ENCODE results near the gene PEX14.

PEX14 gene

DNA sequence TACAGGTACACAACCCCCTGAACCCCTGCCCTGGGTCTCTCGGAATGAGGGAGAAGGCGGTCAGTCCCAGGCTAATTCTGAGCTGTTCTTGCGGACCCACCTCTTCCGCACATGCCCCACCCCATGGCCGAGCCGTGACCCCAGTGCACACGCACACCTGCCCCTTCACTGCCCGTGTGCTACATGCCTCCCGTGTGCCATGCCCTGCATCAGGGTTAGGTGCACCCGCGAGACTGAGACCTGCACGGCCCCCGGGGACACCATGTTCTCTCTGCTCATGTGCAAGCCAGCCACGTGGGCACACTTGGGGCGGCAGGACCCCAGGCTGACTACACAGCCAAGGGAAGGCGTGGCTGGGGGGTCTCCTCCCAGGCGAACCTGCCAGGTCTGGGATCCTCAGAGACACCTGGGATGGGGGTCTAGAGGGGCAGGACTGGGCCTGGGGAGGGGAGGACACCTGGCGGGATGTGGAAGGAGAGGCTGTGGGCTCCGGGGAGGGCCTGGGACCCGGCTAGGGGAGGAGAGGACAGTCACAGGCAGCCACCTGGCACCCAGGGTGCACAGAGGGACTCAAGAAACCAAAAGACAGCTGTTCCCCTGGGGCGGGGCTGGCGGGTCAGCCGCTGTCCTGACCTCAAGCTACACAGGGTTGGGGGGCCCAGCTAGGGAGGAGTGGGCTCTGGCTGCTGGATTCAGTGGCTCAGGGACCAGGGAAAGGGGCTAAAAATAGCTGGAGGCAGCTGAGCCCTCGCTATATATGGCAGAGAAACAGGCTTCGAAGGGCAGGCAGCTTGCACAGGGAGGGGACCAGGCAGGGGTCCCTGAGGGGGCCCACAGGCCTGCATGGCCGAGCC is 188.3 kb downstream of the PEX14 start:
- no peak for DNase-seq (ENCODE audit: low read depth)
- TF ChIP-seq POLR2A (IDR thresholded peaks at IDR 0.05; ENCODE audit: extremely low read depth, insufficient read length), result no peak
- no peak for TF ChIP-seq MYC (IDR thresholded peaks at IDR 0.05; ENCODE audit: low read depth, low read length)
- TF ChIP-seq, protein P1, sequence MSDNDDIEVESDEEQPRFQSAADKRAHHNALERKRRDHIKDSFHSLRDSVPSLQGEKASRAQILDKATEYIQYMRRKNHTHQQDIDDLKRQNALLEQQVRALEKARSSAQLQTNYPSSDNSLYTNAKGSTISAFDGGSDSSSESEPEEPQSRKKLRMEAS (IDR thresholded peaks at IDR 0.05; ENCODE audit: low read depth, low read length), result no peak
- TF ChIP-seq, protein P2, sequence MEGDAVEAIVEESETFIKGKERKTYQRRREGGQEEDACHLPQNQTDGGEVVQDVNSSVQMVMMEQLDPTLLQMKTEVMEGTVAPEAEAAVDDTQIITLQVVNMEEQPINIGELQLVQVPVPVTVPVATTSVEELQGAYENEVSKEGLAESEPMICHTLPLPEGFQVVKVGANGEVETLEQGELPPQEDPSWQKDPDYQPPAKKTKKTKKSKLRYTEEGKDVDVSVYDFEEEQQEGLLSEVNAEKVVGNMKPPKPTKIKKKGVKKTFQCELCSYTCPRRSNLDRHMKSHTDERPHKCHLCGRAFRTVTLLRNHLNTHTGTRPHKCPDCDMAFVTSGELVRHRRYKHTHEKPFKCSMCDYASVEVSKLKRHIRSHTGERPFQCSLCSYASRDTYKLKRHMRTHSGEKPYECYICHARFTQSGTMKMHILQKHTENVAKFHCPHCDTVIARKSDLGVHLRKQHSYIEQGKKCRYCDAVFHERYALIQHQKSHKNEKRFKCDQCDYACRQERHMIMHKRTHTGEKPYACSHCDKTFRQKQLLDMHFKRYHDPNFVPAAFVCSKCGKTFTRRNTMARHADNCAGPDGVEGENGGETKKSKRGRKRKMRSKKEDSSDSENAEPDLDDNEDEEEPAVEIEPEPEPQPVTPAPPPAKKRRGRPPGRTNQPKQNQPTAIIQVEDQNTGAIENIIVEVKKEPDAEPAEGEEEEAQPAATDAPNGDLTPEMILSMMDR (IDR thresholded peaks at IDR 0.05; ENCODE audit: low read depth, low read length), result no peak
- no peak overlapping the region for H3K4me3 ChIP-seq (ENCODE audit: low read depth, low read length)

DNA sequence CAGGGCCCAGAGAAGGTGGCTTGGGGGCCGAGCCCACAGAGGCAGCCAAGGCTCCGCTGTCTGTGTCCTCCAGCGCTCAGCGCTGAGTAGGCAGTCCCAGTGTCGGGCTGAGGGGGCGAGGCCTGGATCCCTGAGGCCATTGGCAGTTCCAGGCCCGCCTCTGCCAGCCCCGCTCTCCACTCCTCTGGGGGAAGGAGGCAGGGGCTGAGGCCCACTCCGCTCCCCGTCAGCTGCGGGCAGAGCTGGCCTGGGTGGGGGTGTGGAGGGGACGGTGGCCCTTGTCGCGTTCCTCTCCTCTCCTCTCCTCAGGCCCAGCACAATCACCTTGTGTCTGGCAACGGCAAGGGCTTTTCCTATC is 188.9 kb downstream of the PEX14 start:
- no peak for DNase-seq (ENCODE audit: low read depth)

DNA sequence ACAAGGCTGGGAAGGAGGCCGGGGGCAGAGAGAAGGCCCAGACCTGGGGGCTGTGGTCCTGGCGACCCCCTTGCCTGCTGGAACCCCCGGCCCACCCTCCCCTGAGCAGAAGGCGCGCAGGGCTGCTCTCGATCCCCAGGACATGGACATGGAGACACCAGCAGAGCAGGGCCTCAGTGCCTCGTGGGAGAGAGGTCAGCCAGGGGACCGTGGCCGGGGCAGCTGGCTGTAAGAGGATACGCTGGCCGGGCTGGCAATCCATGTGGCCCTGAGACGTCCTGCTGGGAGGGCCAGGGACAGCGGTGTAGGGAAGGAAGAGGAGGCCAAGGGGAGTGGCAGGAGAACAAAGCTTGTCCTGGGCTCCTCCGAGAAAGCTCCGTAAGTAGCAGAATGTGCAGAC is 189.5 kb downstream of the PEX14 start:
- DNase-seq (ENCODE audit: low read depth), result no peak
- TF ChIP-seq, protein P1 (IDR thresholded peaks at IDR 0.05; ENCODE audit: low read depth, low read length), result no peak
- TF ChIP-seq, protein P2 (IDR thresholded peaks at IDR 0.05; ENCODE audit: low read depth, low read length), result no peak
- TF ChIP-seq POLR2A (IDR thresholded peaks at IDR 0.05; ENCODE audit: extremely low read depth, insufficient read length) (no peak), MYC (IDR thresholded peaks at IDR 0.05; ENCODE audit: low read depth, low read length) (no peak)
- no peak overlapping the region for H3K4me3 ChIP-seq (ENCODE audit: low read depth, low read length)

More for the DNA sequence above, 188.9 kb downstream of the PEX14 start:
- TF ChIP-seq POLR2A (IDR thresholded peaks at IDR 0.05; ENCODE audit: extremely low read depth, insufficient read length) (no peak), MYC (IDR thresholded peaks at IDR 0.05; ENCODE audit: low read depth, low read length) (no peak)
- TF ChIP-seq, protein P1 (IDR thresholded peaks at IDR 0.05; ENCODE audit: low read depth, low read length), result no peak
- TF ChIP-seq, protein P2 (IDR thresholded peaks at IDR 0.05; ENCODE audit: low read depth, low read length), result no peak
- H3K4me3 ChIP-seq (ENCODE audit: low read depth, low read length), result no peak overlapping the region

DNA sequence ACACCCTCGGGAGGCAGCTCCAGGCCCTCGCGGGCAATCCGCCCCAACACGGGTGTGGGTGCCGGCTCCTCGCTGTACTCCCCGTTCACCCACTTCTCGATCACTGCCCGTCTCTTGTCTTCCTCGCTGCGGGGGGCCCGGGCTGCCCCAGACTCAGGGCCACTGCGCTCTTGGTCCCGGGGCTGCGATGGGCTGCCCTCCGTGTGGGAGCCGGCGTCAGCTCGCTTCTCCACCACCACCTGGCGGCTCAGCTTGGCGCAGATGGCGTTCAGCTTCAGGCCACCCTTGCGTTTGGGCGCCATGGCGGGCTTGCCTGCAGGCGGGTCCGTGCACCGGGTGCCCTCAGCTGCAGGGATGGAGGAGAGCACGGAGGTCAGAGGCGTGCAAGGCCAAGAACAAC is 190.5 kb downstream of the PEX14 start:
- no peak for DNase-seq (ENCODE audit: low read depth)
- TF ChIP-seq MYC (IDR thresholded peaks at IDR 0.05; ENCODE audit: low read depth, low read length), result no peak
- TF ChIP-seq, protein P1 (IDR thresholded peaks at IDR 0.05; ENCODE audit: low read depth, low read length), result no peak
- TF ChIP-seq, protein P2 (IDR thresholded peaks at IDR 0.05; ENCODE audit: low read depth, low read length), result no peak
- TF ChIP-seq POLR2A (IDR thresholded peaks at IDR 0.05; ENCODE audit: extremely low read depth, insufficient read length), result no peak

DNA sequence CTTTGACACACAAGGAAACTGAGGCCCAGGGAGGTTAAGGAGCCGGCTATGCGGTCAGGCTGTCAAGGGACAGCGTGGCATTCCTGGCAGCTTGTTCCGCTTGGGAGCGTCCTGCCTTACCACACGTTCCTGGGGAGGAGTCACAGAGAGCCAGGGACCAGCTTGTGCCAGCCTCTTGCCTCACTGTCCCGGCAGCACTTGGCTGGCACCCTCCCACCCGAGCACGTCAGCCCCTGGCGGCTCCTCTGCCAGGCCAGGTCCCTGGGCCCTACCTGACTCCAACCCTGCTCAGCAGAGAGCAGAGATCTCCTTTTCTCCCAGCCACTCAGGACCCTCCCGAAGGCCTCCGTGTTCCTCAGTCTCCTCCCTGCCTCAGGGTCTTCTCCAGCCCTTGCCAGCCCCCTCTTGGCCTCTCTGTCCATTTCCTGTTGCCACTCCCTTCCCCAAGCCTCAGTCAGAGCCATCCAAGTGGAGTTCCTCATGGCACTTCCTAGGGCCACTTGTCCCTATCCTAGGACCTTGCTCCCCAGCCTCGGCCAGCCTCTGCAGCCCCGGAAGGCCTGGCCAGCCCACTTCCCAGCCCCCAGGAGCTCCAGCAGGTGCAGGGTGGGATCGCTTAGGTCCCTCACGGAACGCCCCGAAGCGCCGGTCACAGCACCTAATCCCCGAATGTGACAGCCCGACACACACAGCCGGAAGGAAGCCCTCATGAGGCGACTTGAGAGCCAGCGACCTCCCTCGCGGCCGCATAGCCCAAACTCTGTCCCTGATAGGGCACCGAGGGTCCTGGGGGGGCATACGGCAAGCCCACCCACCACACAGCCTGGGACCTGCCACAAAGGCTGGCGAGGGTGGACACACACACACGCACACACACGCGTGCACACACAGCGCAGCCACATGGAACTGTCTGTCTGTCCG is 191.4 kb downstream of the PEX14 start:
- no peak overlapping the region for H3K4me3 ChIP-seq (ENCODE audit: low read depth, low read length)
- DNase-seq (ENCODE audit: low read depth), result no peak
- TF ChIP-seq POLR2A (IDR thresholded peaks at IDR 0.05; ENCODE audit: extremely low read depth, insufficient read length) (no peak), MYC (IDR thresholded peaks at IDR 0.05; ENCODE audit: low read depth, low read length) (no peak)
- TF ChIP-seq, protein P1 (IDR thresholded peaks at IDR 0.05; ENCODE audit: low read depth, low read length), result no peak
- TF ChIP-seq, protein P2 (IDR thresholded peaks at IDR 0.05; ENCODE audit: low read depth, low read length), result no peak

More for the DNA sequence above, 190.5 kb downstream of the PEX14 start:
- no peak overlapping the region for H3K4me3 ChIP-seq (ENCODE audit: low read depth, low read length)
